HG03439 (cell line): ENCODE data around the gene CTSE.
"Not testable (repeated sequence)": the region's sequence is repeated elsewhere in the genome, so short reads cannot be mapped to it uniquely, and the experiment has no call there.

Experiments used
- ATAC-seq: cut with Tn5 transposase; IDR thresholded peaks from one replicate; pipeline ENCODE4 v1.9.1; 2021; ENCODE audit warnings: mild to moderate bottlenecking, moderate library complexity; ENCODE audit not compliant: unreplicated experiment

Gene CTSE

GRCh38 chr1:206023695-206024094, at the start of gene CTSE:
CTSE (minus strand) TSS chr1:206023895; CDS start chr1:206023791, 104 bp downstream.
- no peak for ATAC-seq

GRCh38 chr1:206070627-206071304, 47.1 kb upstream of the CTSE start:
- ATAC-seq, result no peak

- ATAC-seq, result no peak
Measured at GRCh38 chr1:206068314-206068713, 44.6 kb upstream of the CTSE start.

- no peak for ATAC-seq
Measured at GRCh38 chr1:206067486-206068227, 44.0 kb upstream of the CTSE start.

- peak; percentile 84 for ATAC-seq
Measured at GRCh38 chr1:206066479-206067171, 42.9 kb upstream of the CTSE start.

- no peak for ATAC-seq
Measured at GRCh38 chr1:206065547-206066145, 42.0 kb upstream of the CTSE start.

- not testable (repeated sequence) for ATAC-seq
Measured at GRCh38 chr1:206064501-206064900, 40.8 kb upstream of the CTSE start.

GRCh38 chr1:206064001-206064400, 40.3 kb upstream of the CTSE start:
- not testable (repeated sequence) for ATAC-seq

GRCh38 chr1:206062464-206062863, 38.8 kb upstream of the CTSE start:
- no peak for ATAC-seq

- ATAC-seq, result no peak
Measured at GRCh38 chr1:206060844-206061243, 37.1 kb upstream of the CTSE start.

- ATAC-seq, result no peak
Measured at GRCh38 chr1:206059355-206059915, 35.7 kb upstream of the CTSE start.

GRCh38 chr1:206058927-206059292, 35.2 kb upstream of the CTSE start:
- no peak for ATAC-seq

GRCh38 chr1:206058289-206058926, 34.7 kb upstream of the CTSE start:
- ATAC-seq, result not testable (repeated sequence)

GRCh38 chr1:206055639-206056323, 32.1 kb upstream of the CTSE start:
- ATAC-seq, result not testable (repeated sequence)

- ATAC-seq, result not testable (repeated sequence)
Measured at GRCh38 chr1:206055069-206055625, 31.5 kb upstream of the CTSE start.

- ATAC-seq, result not testable (repeated sequence)
Measured at GRCh38 chr1:206053616-206054015, 29.9 kb upstream of the CTSE start.

- ATAC-seq, result not testable (repeated sequence)
Measured at GRCh38 chr1:206052919-206053610, 29.4 kb upstream of the CTSE start, which contains the start of gene RHEX. RHEX (plus strand) TSS chr1:206053173; CDS start chr1:206097829, 44,656 bp downstream.

GRCh38 chr1:206052231-206052865, 28.7 kb upstream of the CTSE start:
- not testable (repeated sequence) for ATAC-seq
